Measurements from ENCODE around the gene FBRS.
"Not testable (repeated sequence)": the region's sequence is repeated elsewhere in the genome, so short reads cannot be mapped to it uniquely, and the experiment has no call there.

The FBRS gene

DNA sequence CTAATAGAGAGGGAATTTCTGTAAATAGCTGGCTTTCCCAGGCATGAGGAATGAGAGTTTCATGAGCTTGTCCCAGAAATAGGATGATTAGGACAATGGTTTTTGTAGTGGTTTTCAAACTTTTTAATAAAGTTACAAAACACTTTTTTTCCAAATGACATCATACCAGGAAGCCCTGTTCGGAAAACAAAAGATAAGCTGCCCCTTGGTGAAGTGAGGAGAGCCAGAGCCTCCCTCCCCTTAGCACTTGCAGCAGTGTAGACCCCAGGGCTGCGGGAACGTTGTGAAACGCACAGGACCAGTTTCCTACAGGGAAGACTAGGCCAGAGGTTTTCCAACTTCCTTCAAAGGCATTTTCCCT is 7.6 kb downstream of the FBRS start:
- no peak for DNase-seq

DNA sequence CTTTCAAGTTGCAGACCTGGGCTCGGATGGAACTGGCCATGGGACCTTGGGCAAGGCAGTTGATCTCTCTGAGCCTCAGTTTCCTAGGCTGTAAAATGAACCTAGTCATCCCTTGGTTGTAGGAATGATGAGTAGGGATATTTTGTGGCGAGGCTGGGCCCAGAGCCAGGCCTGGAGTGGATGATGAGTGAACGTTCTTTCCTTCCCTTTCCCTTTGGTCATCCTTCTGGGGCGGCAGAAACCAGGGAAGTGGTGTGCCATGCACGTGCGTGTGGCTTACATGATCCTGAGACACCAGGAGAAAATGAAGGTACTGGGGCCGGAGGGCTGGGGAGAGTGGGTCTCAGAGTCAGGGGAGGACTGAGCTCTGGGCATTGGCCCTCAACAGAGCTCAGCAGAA is 8.4 kb downstream of the FBRS start:
- no peak for DNase-seq

DNA sequence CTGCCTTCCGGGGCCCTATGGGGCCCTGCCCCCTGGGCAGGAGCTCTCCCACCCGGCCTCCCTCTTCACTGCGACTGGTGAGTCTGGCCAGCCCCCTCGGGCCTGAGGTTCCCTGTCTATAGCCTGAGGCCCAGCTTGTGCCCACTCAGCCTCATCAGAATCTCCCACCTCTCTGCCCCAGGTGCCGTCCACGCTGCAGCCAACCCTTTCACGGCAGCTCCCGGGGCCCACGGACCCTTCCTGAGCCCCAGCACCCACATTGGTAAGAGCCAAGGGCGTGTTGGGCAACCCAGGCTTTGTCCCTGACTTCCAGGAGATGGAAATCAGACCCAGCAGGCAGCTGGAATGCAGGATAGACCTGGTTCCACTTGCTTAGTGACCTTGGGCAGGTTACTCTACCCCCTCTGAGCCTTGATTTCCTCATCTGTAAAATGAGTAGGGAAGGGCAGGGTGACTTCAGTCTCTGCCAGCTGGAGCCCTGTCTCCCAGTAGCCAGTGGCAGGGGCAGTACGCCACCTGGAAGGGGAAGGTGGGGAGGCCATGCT is 9.2 kb downstream of the FBRS start:
- DNase-seq: no peak

DNA sequence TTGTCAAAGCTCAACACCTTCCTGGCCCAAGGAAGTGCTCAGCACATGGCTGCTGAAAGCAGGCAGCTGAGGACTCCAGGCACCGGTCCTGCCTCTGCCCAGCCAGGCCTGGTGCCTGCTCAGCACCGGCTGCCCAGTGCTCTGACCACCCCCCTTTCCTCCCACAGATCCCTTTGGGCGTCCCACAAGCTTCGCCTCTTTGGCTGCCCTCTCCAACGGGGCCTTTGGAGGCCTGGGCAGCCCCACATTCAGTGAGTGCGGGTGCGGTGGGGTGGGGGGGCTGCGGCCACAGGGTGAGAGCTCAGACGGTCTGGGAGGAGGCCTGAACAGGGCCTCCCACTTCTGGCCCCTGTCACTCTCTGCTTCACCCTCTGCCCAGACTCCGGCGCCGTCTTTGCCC is 10.2 kb downstream of the FBRS start:
- no peak for DNase-seq

DNA sequence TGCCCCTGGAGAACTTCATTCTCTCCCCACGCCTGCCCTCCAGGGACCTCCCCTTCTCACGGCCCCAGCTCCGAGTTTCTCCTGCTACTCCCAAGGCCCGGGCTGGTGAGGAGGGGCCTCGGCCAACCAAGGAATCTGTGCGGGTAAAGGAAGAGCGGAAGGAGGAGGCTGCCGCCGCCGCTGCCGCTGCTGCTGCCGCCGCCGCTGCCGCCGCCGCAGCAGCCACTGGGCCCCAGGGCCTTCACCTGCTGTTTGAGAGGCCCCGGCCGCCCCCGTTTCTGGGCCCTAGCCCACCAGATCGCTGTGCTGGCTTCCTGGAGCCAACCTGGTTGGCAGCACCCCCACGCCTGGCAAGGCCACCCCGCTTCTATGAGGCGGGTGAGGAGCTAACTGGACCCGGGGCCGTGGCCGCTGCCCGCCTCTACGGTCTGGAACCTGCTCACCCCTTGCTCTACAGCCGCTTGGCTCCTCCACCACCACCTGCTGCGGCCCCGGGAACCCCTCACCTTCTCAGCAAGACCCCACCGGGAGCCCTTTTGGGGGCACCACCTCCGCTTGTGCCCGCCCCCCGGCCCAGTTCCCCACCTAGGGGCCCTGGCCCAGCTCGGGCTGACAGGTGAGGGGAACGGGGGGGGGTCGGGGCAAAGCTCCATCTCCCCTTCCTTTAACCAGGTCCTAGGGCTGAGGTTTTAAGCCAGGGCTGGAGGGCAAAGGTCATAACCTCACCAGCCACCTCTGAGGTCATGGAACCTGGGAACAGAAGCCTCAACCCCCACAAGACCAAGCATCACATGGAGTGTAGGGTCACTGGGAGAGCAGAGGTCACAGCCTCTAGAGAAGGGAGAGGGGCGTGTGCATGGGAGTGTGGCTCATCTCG is 11.0 kb downstream of the FBRS start:
- DNase-seq: no peak

DNA sequence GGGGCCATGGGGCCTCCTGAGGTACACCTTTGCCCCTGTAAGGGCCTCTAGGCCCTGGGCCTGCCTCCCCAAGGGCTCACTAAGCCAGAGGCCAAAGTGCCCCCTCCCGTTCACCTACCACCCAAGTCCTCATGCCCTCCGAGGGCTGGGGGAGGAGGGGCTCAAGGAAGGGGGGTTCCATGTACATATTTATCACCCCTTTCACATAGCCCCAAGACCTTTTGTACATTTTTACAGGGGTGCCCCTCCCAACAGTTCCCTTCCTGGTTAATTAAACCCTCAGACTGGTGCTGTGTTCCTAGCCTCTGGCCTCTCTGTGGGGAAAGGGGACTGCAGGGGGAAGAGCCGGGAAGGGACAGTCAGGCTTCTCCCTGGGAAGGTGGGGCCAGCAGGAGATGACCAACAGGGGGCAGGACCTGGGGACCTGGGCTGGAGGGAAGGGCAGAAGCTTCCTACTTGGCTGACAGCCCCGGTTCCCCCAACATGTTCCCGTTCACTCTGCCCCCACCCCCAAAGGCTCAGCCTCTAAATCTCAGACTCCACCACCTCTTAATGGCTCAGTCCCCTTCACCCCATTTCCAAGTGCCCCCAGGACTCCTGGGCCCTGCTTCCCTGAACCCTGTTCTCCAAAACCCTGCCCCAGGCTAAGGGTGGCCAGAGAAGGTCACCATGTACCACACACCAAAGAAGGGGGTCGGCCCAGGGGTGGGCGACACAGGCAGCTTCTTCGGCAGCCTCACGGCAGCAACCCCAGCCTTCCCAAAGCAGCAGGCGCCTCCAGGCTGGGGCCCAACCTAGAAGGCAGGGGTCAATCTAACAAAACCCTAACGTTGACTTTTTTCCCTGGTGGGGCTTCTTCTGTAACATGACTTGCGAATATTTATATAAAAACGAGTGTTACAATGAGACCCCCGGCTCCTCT is 11.9 kb downstream of the FBRS start:
- DNase-seq: no peak

DNA sequence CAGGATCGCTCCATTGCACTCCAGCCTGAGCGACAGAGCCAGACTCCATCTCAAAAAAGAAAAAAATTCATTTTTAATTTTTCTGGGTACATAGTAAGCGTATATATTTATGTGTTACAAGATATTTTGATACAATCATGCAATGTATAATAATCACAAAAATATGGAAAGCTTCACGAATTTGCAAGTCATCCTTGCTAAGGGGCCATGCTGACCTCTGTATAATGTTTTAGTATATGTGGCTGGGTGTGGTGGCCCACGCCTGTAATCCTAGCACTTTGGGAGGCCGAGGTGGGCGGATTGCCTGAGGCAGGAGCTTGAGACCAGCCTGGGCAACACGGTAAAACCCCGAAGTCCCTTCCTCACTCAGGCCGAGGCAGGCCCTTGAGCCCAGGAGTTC is 16.9 kb downstream of the FBRS start:
- no peak for DNase-seq

DNA sequence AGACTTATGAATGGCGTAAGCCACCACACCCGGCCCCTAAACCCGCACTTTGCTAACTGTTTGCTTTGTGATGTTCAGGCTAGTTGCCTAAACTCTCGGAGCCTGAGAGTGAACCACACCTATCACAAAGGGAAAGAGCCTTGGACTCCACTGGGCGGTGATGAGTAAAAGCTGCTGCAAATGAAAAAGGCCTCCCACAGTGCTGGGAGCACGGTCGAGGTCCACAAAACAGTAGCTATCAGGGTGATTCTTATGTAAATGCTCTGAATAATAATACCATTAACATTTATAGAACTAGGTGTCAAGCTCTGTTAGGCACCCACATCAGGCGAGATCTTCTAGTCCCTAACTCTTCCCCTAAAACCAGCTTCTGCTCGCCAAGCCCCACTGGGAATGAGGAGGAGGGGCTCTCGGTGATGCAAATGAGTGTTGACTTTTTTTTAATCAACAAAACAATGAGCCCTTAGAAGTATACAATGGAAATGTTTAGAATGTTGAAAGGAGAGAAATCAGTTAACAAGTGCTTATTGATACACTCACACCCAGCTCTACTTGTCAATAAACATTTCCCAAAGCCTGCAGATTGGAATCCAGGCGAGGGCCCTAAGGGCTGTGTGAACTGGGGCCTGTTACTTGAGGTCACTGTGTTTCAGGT is 19.8 kb downstream of the FBRS start:
- no peak for DNase-seq

DNA sequence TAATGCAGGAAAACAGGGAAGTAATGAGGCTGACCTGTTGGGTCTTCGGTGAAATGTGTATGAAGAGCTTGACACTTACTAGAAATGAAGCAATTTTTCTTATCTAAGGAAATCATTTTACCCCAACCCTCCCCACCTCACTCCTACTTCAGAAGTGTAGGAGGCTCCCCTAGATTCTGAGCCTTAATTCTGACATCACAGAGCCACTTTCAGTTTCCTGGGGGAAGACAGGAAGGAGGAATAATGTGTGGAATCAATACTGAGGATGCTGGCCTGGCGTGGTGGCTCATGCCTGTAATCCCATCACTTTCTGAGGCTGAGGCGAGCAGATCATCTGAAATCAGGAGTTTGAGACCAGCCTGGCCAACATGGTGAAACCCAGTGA is 20.3 kb downstream of the FBRS start:
- DNase-seq: no peak

DNA sequence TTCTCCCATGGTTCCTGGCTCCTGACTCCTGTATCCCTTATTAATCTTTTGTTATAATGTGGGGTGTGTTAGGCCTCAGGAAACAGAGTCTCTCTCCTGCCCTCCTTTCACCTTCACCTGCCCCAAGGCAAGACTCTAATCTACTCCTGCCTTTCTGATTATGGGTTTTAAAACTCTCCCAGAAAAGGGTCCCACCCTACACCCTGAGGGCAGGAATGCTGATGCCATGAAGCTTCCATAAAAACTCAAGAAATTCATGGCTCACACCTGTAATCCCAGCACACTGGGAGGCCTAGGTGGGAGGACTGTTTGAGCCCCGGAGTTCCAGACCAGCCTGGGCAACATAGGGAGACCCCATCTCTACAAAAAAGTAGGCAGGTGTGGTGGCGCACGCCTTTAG is 22.1 kb downstream of the FBRS start:
- no peak for DNase-seq

DNA sequence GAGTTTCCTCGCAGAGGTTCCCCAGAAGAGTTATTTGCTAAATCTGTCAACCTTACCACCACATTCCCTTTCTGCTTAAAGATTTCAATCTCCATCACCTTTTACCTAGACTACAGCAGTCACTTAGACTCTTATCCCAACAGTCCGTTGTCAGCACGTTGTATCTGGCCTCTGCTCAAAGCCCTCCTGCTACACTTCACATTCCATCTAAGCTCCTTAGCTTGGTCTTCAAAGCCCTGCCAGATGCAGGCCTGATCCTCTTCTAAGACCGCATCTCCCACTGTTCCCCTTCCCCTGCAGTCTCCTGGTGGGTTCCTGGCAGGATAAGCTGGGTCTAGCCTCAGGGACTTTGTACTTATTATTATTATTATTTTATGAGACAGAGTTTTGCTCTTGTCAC is 30.5 kb downstream of the FBRS start:
- DNase-seq: no peak

DNA sequence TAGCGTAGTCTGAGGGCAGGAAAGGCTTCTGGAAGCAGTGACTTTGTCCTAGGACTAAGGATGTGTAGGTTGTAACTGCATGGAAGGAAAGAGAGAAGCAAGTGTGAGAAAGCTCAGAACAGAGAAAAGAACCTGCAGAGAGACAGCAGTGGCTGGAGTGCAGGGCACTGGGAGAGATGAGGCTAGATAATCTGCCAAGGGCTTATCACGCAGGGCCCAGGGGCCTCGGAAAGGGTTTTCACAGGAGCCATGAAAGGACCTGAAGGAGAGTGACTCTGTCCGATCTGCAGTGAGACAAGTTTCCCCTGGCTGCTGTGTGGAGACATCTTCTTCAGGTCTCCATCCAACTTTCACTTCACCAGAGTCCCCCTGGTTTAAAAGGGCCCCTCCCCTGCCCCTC is 33.7 kb downstream of the FBRS start:
- no peak for DNase-seq

DNA sequence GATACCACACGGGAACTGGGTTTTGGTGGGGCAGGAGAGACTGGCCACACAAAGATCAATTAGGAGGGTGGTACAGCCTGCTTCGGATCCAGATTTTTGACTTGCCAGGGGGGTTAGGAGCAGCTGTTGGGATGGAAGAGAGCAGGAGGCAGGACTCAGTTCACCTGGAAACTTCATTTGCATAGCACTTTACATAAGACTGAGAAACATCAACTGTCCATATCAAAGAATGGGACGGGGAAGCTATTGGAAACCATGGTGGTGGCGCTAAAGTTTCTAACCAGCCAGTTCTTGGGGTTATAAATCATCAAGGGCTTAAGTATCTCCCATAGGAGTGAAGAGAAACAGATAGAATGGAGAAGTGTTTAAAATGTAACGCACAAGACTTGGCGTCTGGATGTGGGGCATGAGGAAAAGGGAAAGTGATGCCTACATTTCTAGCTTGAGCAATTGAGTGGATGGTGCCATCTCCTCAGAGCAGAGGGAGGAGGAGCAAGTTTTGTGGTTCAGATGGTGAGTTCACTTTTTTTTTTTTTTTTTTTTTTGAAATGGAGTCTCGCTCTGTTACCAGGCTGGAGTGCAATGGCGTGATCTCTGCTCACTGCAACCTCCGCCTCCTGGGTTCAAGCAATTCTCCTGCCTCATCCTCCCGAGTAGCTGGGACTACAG is 34.3 kb downstream of the FBRS start:
- no peak for DNase-seq

DNA sequence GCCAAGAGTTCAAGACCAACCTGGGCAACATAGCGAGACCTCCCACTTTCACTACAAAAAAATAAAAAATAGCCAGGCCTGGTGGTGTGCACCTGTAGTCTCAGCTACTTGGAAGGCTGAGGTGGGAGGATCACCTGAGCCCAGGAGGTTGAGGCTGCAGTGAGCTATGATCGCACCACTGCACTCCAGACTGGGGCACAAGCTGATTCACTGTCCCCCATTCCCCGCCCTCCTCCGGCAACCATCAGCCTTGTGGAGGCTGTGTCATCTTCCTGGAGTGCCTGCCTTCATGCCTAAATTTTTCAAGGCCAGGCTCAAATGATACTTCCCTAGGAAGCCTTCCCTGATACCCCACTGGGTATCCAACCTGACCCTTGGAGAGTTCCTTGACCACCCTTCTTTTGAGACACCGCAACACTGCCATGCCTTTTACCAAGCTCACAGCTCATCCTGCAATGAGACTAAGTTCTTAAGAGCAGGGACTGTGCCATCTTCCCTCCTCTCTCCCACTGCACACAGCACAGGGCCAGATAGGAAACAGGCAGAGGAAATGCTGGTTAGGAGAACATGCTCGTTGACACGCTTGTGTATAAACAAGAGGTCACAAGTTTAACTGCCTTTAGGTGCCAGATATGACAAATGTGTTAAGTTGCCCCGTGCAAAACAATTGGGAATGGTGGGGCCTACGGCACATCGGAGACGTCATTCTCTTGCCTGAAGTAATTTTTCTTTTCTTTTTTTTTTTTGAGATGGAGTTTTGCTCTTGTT is 36.9 kb downstream of the FBRS start:
- DNase-seq: no peak

DNA sequence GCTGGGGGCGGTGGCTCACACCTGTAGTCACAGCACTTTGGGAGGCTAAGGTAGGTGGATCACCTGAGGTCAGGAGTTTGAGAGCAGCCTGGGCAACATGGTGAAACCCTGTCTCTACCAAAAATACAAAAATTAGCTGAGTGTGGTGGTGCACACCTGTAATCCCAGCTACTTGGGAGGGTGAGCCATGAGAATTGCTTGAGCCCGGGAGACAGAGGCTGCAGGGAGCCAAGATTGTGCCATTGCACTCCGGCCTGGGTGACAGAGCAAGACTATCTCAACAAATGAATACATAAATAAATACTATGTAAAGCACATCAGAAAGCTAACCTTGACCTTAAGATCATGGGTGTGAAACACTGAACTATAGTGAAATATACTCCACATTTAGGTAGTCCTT is 38.4 kb downstream of the FBRS start:
- DNase-seq: not testable (repeated sequence)

DNA sequence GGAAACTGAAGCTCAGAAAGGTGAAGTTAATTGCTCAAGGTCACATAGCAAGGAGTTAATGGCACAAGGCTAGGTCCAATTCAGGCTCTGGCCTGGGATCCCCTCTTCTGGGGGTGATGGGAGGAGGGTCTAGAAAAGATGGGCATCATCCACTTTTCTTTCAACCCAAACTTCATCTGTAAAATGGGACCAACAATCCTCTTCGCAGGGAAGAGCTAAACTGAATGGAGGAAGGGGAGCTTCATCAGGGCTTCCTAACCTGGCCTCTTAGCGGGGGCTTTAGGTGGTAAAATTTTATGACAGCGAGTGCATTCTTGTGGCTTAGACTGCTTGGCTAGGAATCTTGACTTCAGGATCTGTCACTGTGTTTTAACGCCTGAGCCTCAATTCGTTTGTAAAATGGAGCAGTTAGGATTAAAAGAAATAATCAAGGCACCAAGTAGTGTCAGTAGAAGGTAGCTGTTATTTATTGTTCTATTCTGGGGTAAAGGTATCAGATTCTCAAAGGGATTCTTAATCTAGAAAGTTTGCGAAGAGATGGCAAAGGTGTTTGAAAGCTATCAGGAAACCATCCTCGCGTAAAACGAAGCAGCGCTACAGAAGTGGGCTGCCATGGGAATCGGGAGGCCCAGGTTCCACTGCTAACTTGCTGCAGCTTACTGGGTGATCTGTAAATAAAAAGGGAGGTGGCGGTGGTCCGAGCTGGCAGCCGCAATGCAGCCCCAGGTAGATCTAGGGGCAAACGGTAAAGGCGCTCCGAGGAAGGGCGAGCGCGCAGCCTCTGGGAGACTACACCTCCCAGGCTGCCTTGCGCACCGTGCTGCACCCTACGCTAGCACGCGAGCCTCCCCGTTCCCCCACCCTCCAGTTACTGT is 39.3 kb downstream of the FBRS start:
- DNase-seq: no peak

DNA sequence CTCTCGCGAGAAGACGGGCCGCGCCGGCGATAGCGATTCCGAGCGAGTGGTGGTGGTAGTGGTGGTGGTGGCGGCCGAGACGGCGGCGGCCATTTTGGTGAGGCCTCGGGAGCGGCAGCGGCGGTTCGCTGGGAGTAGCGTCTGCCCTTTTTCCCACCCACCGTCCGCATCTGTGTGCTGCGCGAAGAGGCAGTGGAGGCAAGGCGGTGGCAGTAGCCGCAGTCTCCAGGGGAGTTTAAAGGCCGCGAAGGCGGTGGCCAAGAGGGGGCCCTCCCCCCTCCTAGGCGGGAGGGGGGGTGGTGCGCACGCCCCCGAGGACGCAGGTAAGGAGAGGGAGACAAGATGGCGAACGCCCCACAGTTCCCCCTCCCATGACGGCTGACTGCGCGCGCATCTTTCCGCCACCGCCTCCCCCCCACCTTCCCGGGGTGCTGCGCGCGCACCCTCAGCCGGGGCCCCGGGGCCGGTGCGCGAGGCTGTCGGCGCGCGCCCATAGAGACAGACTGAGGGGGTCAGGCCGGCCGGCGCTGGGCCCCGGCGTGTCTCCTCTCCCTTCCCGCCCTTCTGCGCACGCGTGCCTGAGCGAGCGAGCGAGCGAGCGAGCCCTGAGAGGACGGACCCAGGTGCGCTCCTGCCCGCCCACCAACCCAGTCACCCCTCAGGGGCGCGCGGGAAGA is 40.0 kb downstream of the FBRS start:
- DNase-seq: peak; percentile 98

DNA sequence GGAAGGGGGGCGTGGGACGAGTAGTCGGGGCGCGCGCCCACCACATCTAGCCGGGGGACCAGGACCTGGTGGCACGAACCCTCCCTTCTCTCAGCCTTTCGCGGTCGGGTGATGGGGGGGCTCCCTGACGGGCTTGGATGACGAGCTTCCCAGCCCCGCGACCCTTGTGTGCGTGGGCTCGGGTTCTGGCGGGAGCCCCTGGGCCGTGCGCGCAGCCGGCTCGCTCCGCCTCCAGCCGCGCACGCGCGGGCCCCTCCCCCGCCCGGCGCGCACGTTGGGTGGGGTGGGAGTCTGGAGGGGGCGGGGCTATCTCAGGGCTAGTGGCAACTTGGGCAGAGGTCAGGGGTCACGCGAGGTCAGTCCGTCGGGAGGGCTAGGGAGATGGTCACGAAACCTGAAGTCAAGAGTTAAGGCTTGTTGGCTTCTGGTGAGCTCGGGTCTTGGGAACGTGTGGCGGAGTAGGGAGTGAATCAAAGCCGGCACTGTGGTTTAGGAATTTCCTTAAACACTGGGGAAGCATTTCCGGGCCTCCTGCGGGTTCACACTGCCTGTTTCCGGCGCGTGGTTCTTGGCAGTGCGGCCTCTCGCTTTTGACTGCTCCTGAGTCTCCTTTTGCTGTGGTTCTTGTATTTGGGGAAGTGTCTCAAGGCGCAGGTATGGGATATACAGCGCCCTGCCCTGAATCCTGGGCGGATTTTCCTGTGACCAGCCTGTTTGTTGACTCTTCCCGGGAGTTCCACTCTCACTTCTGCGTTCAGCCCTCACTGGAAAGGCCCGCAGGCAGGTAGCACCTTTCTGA is 40.8 kb downstream of the FBRS start, which contains the start of gene SRCAP:
Gene SRCAP (plus strand): TSS at position 356 of the 799 bp plus-strand sequence. CDS start 1,654 bp downstream, outside the sequence.
- DNase-seq: peak; percentile 86

DNA sequence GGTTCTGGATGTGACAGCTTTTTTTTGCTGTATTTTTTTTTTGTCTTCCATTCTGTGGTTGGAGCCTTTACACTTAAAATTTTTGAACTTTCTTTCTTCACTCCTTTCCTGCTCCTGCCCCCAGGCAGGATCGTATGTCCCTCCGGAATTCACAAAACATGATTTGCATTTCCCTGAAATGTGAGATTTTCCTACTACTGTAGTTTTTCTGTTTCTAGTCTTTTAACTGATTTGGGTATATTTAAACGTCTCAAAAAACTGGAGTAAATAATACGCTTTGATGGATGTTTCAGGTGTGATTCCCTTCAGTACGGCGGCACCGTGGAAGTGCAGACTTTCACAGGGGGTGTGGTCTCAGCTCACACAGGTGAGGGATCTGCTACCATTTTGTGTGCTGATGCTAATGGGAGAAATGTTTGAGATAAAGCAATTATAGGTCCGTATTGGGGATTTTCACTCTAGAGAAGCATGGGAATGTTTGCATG is 41.4 kb downstream of the FBRS start:
- no peak for DNase-seq
